HEK293 (cell line): Measurements from ENCODE around the gene HPCA.

Source experiments
- CTCF ChIA-PET: fragments of 350-600 bp; formaldehyde crosslinking; extraction: SDS; loops from one replicate; lab custom pipeline; 2021; ENCODE audit warnings: antibody characterized with exemption; lab: Yijun Ruan, JAX
- POLR2A ChIA-PET: fragments of 300-600 bp; formaldehyde crosslinking; extraction: SDS; loops from one replicate; lab custom pipeline; 2020; ENCODE audit warnings: antibody characterized with exemption, inconsistent platforms; lab: Yijun Ruan, JAX
- H3K27ac ChIP-seq: fragments of 200-500 bp; sonication (Bioruptor generic); 2 replicates; pipeline ENCODE4 v1.5.1; 2014; ENCODE audit warnings: low read depth, low read length, control low read depth, inconsistent platforms; ENCODE audit errors: extremely low read depth
- H3K36me3 ChIP-seq, 2 experiments: fragments of 200-500 bp in 1 of 2; sonication (Bioruptor generic) in 1 of 2; 1 replicate in 1 of 2; 2 replicates in 1 of 2; pipeline ENCODE4 v1.5.1; 2014 to 2017; ENCODE audit warnings: inconsistent platforms in 2 of 2, low read length in 2 of 2; ENCODE audit not compliant: control insufficient read depth in 2 of 2, insufficient read depth in 1 of 2
- H3K4me1 ChIP-seq: fragments of 200-500 bp; sonication (Bioruptor generic); 2 replicates; pipeline ENCODE4 v1.5.1; 2014; ENCODE audit warnings: mild to moderate bottlenecking, low read length, inconsistent platforms; ENCODE audit not compliant: control insufficient read depth, insufficient read depth
- H3K4me3 ChIP-seq: 2 replicates; pipeline ENCODE4 v1.5.1; 2011; ENCODE audit warnings: low read depth, mild to moderate bottlenecking, control low read depth, low read length, moderate library complexity
- H3K9me3 ChIP-seq: fragments of 200-500 bp; sonication (Bioruptor generic); 2 replicates; pipeline ENCODE4 v1.5.1; 2014; ENCODE audit warnings: low read depth, low read length, inconsistent platforms; ENCODE audit not compliant: control insufficient read depth, insufficient read depth
- PRDM1 ChIP-seq: fragments of 450-650 bp; formaldehyde crosslinking; IDR thresholded peaks from 2 replicates; pipeline ENCODE4; 2016; ENCODE audit warnings: missing biosample characterization, missing genetic modification characterization
- RBAK ChIP-seq: fragments of 450-650 bp; formaldehyde crosslinking; IDR thresholded peaks from 2 replicates; pipeline ENCODE4 v1.5.1; 2016; ENCODE audit warnings: missing biosample characterization, missing genetic modification characterization
- ZBTB48 ChIP-seq: fragments of 450-650 bp; formaldehyde crosslinking; IDR thresholded peaks from 2 replicates; pipeline ENCODE4 v1.5.1; 2016; ENCODE audit warnings: missing biosample characterization, missing genetic modification characterization
- ZFP37 ChIP-seq: fragments of 450-650 bp; formaldehyde crosslinking; IDR thresholded peaks from 2 replicates; pipeline ENCODE4 v1.5.1; 2016; ENCODE audit warnings: missing biosample characterization, missing genetic modification characterization
- ZNF132 ChIP-seq: fragments of 450-650 bp; formaldehyde crosslinking; IDR thresholded peaks from 2 replicates; pipeline ENCODE4 v1.5.1; 2017; ENCODE audit warnings: missing biosample characterization, missing genetic modification characterization, borderline replicate concordance
- ZNF157 ChIP-seq: fragments of 450-650 bp; formaldehyde crosslinking; IDR thresholded peaks from 2 replicates; pipeline ENCODE4 v1.5.1; 2016; ENCODE audit warnings: missing biosample characterization, missing genetic modification characterization
- ZNF341 ChIP-seq: fragments of 450-650 bp; formaldehyde crosslinking; IDR thresholded peaks from 2 replicates; pipeline ENCODE4; 2016; ENCODE audit warnings: low read depth, missing biosample characterization, missing genetic modification characterization
- ZNF350 ChIP-seq: fragments of 450-650 bp; formaldehyde crosslinking; IDR thresholded peaks from 2 replicates; pipeline ENCODE4 v1.5.0; 2017; ENCODE audit warnings: missing biosample characterization, mild to moderate bottlenecking, missing genetic modification characterization
- ZNF585B ChIP-seq: fragments of 450-650 bp; formaldehyde crosslinking; IDR thresholded peaks from 2 replicates; pipeline ENCODE4 v1.5.1; 2016; ENCODE audit warnings: missing biosample characterization, missing genetic modification characterization
- ZNF596 ChIP-seq: fragments of 450-650 bp; IDR thresholded peaks from 2 replicates; pipeline ENCODE4 v1.5.0; 2018; ENCODE audit warnings: missing biosample characterization, mild to moderate bottlenecking, missing genetic modification characterization, moderate library complexity
- ZNF626 ChIP-seq: fragments of 450-650 bp; sonication (Bioruptor Pico); formaldehyde crosslinking; IDR thresholded peaks from 2 replicates; pipeline ENCODE4 v1.5.1; 2018; ENCODE audit warnings: missing biosample characterization, missing genetic modification characterization, inconsistent platforms
- ZNF654 ChIP-seq: fragments of 450-650 bp; formaldehyde crosslinking; IDR thresholded peaks from 2 replicates; pipeline ENCODE4 v1.5.1; 2016; ENCODE audit warnings: low read depth, missing biosample characterization, missing genetic modification characterization
- TF ChIP-seq, protein P1 (sequence below): fragments of 450-650 bp; formaldehyde crosslinking; IDR thresholded peaks from 2 replicates; pipeline ENCODE4 v1.5.1; 2016; ENCODE audit warnings: missing biosample characterization, missing genetic modification characterization
- TF ChIP-seq, protein P2 (sequence below): fragments of 450-650 bp; formaldehyde crosslinking; IDR thresholded peaks from 2 replicates; pipeline ENCODE4 v1.5.1; 2016; ENCODE audit warnings: missing biosample characterization, missing genetic modification characterization

The HPCA gene

DNA sequence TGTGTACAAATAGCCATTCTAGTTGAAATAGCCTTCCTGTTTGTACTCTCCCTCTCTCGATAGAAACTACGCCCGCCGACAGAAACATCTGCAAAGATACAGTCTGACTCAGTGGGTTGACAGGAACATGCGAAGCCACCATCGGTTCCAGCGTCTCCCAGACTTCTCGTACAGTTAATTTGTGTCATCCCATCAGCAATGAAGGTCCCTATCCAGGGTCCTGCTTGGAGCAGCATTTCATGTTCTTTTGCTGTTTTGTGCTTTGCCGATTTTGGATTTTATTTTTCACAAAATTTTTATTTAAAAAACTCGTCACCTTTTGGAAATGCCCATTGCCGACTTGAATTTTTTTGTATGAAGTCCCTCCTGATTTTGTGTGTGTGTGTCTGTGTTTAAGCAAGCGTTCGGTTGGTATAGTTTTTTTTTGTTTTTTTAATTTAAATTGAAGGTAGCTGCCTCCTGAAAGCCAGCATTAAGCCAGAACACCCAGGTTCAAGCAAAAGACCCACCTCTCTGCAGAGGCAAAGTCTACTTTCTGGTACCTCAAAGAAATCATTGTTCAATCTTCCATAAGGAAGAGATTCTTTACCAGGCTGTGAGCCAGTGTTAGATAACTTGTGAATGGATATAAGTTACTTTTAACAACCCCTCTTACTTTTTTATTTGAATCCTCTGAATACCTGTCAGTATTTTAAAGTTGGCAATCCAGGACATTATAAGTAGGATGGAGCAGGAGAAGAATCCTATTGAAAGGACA is 30.3 kb upstream of the HPCA start:
- Histone ChIP-seq H3K4me1 (no peaks in the 10 kb centered on the region), H3K36me3 (peaks cover 30 to 92% of the 10 kb centered on the region in 2 experiments), H3K4me3 (no peak overlapping the region), H3K27ac (no peak overlapping the region), H3K9me3 (no peaks in the 10 kb centered on the region)
- TF ChIP-seq, protein P1, sequence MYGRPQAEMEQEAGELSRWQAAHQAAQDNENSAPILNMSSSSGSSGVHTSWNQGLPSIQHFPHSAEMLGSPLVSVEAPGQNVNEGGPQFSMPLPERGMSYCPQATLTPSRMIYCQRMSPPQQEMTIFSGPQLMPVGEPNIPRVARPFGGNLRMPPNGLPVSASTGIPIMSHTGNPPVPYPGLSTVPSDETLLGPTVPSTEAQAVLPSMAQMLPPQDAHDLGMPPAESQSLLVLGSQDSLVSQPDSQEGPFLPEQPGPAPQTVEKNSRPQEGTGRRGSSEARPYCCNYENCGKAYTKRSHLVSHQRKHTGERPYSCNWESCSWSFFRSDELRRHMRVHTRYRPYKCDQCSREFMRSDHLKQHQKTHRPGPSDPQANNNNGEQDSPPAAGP (tag by site-specific recombination) = no peak
- TF ChIP-seq ZNF596 (tag by site-specific recombination) (no peak), ZFP37 (tag by site-specific recombination) (no peak), ZNF132 (no peak), ZNF157 (tag by site-specific recombination) (no peak), ZNF626 (tag by site-specific recombination) (no peak), ZBTB48 (tag by site-specific recombination) (no peak)
- TF ChIP-seq, protein P2, sequence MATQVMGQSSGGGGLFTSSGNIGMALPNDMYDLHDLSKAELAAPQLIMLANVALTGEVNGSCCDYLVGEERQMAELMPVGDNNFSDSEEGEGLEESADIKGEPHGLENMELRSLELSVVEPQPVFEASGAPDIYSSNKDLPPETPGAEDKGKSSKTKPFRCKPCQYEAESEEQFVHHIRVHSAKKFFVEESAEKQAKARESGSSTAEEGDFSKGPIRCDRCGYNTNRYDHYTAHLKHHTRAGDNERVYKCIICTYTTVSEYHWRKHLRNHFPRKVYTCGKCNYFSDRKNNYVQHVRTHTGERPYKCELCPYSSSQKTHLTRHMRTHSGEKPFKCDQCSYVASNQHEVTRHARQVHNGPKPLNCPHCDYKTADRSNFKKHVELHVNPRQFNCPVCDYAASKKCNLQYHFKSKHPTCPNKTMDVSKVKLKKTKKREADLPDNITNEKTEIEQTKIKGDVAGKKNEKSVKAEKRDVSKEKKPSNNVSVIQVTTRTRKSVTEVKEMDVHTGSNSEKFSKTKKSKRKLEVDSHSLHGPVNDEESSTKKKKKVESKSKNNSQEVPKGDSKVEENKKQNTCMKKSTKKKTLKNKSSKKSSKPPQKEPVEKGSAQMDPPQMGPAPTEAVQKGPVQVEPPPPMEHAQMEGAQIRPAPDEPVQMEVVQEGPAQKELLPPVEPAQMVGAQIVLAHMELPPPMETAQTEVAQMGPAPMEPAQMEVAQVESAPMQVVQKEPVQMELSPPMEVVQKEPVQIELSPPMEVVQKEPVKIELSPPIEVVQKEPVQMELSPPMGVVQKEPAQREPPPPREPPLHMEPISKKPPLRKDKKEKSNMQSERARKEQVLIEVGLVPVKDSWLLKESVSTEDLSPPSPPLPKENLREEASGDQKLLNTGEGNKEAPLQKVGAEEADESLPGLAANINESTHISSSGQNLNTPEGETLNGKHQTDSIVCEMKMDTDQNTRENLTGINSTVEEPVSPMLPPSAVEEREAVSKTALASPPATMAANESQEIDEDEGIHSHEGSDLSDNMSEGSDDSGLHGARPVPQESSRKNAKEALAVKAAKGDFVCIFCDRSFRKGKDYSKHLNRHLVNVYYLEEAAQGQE (tag by site-specific recombination) = peak; percentile 42; the same call in 1 of the 2 replicates
- ChIA-PET CTCF (interaction anchor here (0.6 kb wide), 1 partner anchor 213 kb away, joined by 4 read pairs; no protein-coding TSS in a partner anchor), POLR2A (no interaction called here)

DNA sequence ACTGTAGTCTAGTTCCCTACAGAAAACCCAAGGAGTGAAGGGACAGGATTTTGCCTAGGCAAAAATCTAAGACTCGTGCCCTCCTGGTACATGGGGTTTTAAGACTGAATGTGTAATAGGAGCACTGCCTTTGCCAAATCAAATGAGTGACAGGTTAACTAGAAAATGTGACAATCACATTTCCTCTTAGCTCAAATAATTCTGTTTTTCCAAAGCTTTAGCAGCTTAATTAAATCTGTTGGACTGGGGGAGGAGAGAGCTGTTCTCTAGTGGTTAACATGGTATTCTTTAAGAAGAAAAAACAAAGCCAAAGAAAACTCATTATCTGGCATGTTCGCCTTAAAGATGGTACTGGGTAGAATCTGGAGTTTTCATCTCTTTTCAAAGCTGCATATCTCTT is 28.2 kb upstream of the HPCA start:
- no peaks in the 10 kb centered on the region for H3K9me3 ChIP-seq
- no peak overlapping the region for H3K4me3 ChIP-seq
- POLR2A ChIA-PET = interaction anchor here (0.9 kb wide), 1 partner anchor 13 kb away, joined by 3 read pairs; no protein-coding TSS in a partner anchor
- H3K36me3 ChIP-seq = peaks cover 30 to 97% of the 10 kb centered on the region in 2 experiments
- no peak overlapping the region for H3K27ac ChIP-seq
- no peak for TF ChIP-seq PRDM1
- TF ChIP-seq ZNF654 (tag by site-specific recombination) = no peak
- CTCF ChIA-PET = interaction anchor here (0.6 to 1.0 kb wide), 4 partner anchors 8 to 81 kb away, joined by 3 to 5 read pairs (median 4); no protein-coding TSS in a partner anchor
- no peaks in the 10 kb centered on the region for H3K4me1 ChIP-seq

DNA sequence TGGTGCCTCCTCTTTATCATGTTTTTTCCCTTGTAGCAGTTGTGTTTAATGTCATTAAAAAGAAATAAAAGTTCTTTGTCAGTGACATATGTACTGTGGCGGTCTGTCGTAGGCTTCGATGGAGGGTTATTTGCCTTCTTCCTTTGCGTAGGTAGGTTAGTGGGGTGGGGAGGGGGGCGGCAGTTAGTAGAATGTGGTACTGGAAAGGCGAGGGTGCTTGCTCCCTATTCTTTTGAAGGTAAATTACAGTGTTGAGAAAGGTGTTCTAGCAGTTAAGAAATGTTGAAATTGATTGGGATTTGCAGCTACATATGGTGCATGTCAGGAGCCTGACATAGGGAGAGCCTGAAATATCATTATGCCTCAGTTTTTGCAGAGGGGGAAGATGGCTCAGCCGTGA is 27.5 kb upstream of the HPCA start:
- ChIA-PET CTCF (interaction anchor here (1.0 kb wide), 1 partner anchor 14 kb away, joined by 5 read pairs; no protein-coding TSS in a partner anchor), POLR2A (interaction anchor here (0.9 kb wide), 1 partner anchor 14 kb away, joined by 3 read pairs; no protein-coding TSS in a partner anchor)
- Histone ChIP-seq H3K27ac (no peak overlapping the region), H3K36me3 (peaks cover 25 to 97% of the 10 kb centered on the region in 2 experiments), H3K4me1 (no peaks in the 10 kb centered on the region), H3K9me3 (no peaks in the 10 kb centered on the region), H3K4me3 (no peak overlapping the region)
- TF ChIP-seq ZNF341 = no peak
- no peak for TF ChIP-seq ZNF350 (tag by site-specific recombination)
- TF ChIP-seq RBAK (tag by site-specific recombination) = no peak
- TF ChIP-seq ZNF585B = no peak
